ENCODE measurements around the gene CDA. TPM values are rescaled to one million over a fixed set of nuclear protein-coding genes. Genes with fewer than 3 reads are reported as not detected.

The CDA gene
- total and polyA plus RNA-seq, 2 of the 8 experiments (the other 6 are each of a cell fraction or from before 2014, with no cell fraction given), result 4.4 to 11.3 TPM

DNA sequence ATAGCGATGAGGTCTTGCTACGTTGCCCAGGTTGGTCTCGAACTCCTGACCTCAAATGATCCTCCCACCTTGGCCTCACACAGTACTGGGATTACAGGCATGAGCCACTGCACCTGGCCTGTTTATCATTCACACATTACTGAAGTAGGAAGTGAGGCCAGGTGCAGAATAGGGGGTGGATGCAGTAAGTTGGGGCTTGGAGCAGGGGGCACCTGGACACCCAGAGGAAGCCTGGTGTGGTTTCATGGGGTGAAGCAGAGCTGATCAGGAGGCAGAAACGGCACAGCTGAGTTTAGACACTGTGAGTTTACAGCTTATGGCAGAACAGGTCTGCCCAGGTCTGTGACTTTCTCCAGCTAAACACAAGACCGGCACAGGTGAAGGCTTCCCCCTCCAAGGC is 4.9 kb downstream of the CDA start:
- H4K91ac ChIP-seq (replicated peaks; ENCODE audit: insufficient read length, low read length), result no peak overlapping the region
- H3K4me1 ChIP-seq (replicated peaks in 1 of 4; ENCODE audit: control insufficient read depth in 3 of 4, insufficient read depth in 4 of 4, low read length in 3 of 4), result peaks cover 0 to 16% (median 9%) of the 10 kb centered on the region in 4 experiments; a peak in 5 of 7 replicates
- no peak overlapping the region for H3K18ac ChIP-seq (ENCODE audit: extremely low read depth, low read length)
- CTCF ChIA-PET (ENCODE audit: partially characterized antibody), result interaction anchor here (0.9 to 3.4 kb wide), 7 partner anchors 18 to 624 kb away, joined by 3 to 17 read pairs (median 4); partner anchors contain the start of gene PINK1
- FAIRE-seq, result no peak
- no peak overlapping the region for H3K4me3 ChIP-seq (ENCODE audit: extremely low read depth in 1 of 4, insufficient read depth in 2 of 4, low read depth in 3 of 4, low read length in 4 of 4)
- no peak overlapping the region for H2BK15ac ChIP-seq (ENCODE audit: low read length)
- 97% methylated on average over 5 of the region's 5 CpGs; no CpG with 5 or more reads in 1 of the 2 experiments for WGBS, 2 experiments (ENCODE audit: extremely low coverage in 1 of 2, insufficient coverage in 1 of 2, insufficient read length in 1 of 2, insufficient replicate concordance in 2 of 2, low coverage in 1 of 2, low lambda C conversion rate in 2 of 2, missing lambda C conversion rate in 1 of 2)
- H3K14ac ChIP-seq (ENCODE audit: insufficient read length), result no peak overlapping the region
- no peak overlapping the region for H2AK5ac ChIP-seq (ENCODE audit: low read depth, low read length)
- H3K79me2 ChIP-seq (ENCODE audit: control insufficient read depth in 1 of 2, insufficient read depth in 2 of 2, low read length in 2 of 2), result no peaks in the 10 kb centered on the region
- H3K27ac ChIP-seq (ENCODE audit: low read depth, low read length), result no peak overlapping the region
- H4K20me1 ChIP-seq (replicated peaks in 1 of 2; ENCODE audit: control insufficient read depth in 1 of 2, insufficient read depth in 2 of 2, low read length in 2 of 2), result no peaks in the 10 kb centered on the region
- H3K23ac ChIP-seq (ENCODE audit: insufficient read length), result no peak overlapping the region
- H3K79me1 ChIP-seq (ENCODE audit: low read depth, low read length), result no peaks in the 10 kb centered on the region
- no peak overlapping the region for H2BK5ac ChIP-seq (ENCODE audit: low read depth, low read length)
- H3K23me2 ChIP-seq (ENCODE audit: low read depth, low read length), result no peaks in the 10 kb centered on the region
- H4K5ac ChIP-seq (ENCODE audit: insufficient read length, low read depth, low read length), result no peak overlapping the region
- no peak overlapping the region for H2AFZ ChIP-seq (ENCODE audit: low read length)
- H2BK12ac ChIP-seq (ENCODE audit: low read depth, low read length), result no peak overlapping the region
- H3K9me3 ChIP-seq (ENCODE audit: insufficient read depth in 2 of 2, low read depth in 1 of 2, low read length in 1 of 2), result no peaks in the 10 kb centered on the region
- TF ChIP-seq CBX5 (IDR thresholded peaks at IDR 0.05; ENCODE audit: low read depth, low read length) (no peak), TEAD4 (IDR thresholded peaks at IDR 0.05; ENCODE audit: low read depth, low read length) (no peak)
- H4K8ac ChIP-seq (ENCODE audit: extremely low read depth, insufficient read depth, low read length), result no peak overlapping the region
- H3K36me3 ChIP-seq (ENCODE audit: control insufficient read depth in 2 of 4, insufficient read depth in 4 of 4, low read length in 3 of 4), result no peaks in the 10 kb centered on the region
- H3K4me2 ChIP-seq (ENCODE audit: insufficient read depth in 1 of 2, low read depth in 2 of 2, low read length in 2 of 2), result no peak overlapping the region
- H3K56ac ChIP-seq (replicated peaks; ENCODE audit: insufficient read length, low read depth, low read length), result no peak overlapping the region
- no peak overlapping the region for H2BK120ac ChIP-seq (replicated peaks; ENCODE audit: low read depth, low read length)
- no peak overlapping the region for H3K4ac ChIP-seq (replicated peaks; ENCODE audit: insufficient read length, low read depth, low read length)
- H2BK20ac ChIP-seq (ENCODE audit: low read length), result no peak overlapping the region
- no peak overlapping the region for H3K9ac ChIP-seq (replicated peaks in 1 of 4; ENCODE audit: extremely low read depth in 1 of 4, low read depth in 3 of 4, low read length in 3 of 4)
- no peak for DNase-seq (ENCODE audit: low read depth in 1 of 2, low spot score in 2 of 2)
- POLR2A ChIA-PET (ENCODE audit: partially characterized antibody), result interaction anchor here (0.9 kb wide), 1 partner anchor 15 kb away, joined by 3 read pairs; no protein-coding TSS in a partner anchor
- H3K27me3 ChIP-seq (replicated peaks in 1 of 4; ENCODE audit: control insufficient read depth in 3 of 4, extremely low read depth in 1 of 4, insufficient read depth in 3 of 4, low read length in 3 of 4), result no peaks in the 10 kb centered on the region

All from H1 (cell line).